ACC112 (cell line): ENCODE measurements around the gene ALK.

Source experiments
- H2AFZ ChIP-seq: fragments of 200-600 bp; sonication (generic); one replicate; pipeline ENCODE4 v1.6.0; 2017; ENCODE audit warnings: antibody characterized with exemption, low read length; ENCODE audit not compliant: unreplicated experiment
- H3K27ac ChIP-seq: fragments of 200-600 bp; sonication (generic); 2 replicates; pipeline ENCODE4 v1.5.1; 2014; ENCODE audit warnings: low read depth, mild to moderate bottlenecking, antibody characterized with exemption, low read length, moderate library complexity
- H3K27me3 ChIP-seq: fragments of 200-600 bp; sonication (generic); 2 replicates; pipeline ENCODE4 v1.6.1; 2014; ENCODE audit warnings: mild to moderate bottlenecking, antibody characterized with exemption, low read length, moderate library complexity, mixed read lengths; ENCODE audit not compliant: insufficient read depth
- H3K36me3 ChIP-seq: fragments of 200-600 bp; sonication (generic); 2 replicates; pipeline ENCODE4 v1.6.1; 2016; ENCODE audit warnings: mild to moderate bottlenecking, antibody characterized with exemption, low read length, moderate library complexity, mixed read lengths; ENCODE audit not compliant: insufficient read depth
- H3K4me1 ChIP-seq: fragments of 200-600 bp; sonication (generic); one replicate; pipeline ENCODE4 v1.6.1; 2016; ENCODE audit warnings: low read length, mixed read lengths; ENCODE audit not compliant: insufficient read depth, unreplicated experiment, control insufficient read depth
- H3K4me3 ChIP-seq: fragments of 200-600 bp; sonication (generic); 2 replicates; pipeline ENCODE4 v1.5.1; 2014; ENCODE audit warnings: mild to moderate bottlenecking, low read depth, low read length
- H3K79me2 ChIP-seq: fragments of 200-600 bp; sonication (generic); one replicate; pipeline ENCODE4 v1.6.0; 2016; ENCODE audit warnings: low read length; ENCODE audit not compliant: control insufficient read depth, unreplicated experiment, insufficient read depth

ALK gene

GRCh38 chr2:29910465-29910864 lies 10.9 kb downstream of the ALK start:
- Histone ChIP-seq H3K36me3 (no peaks in the 10 kb centered on the region), H3K79me2 (no peaks in the 10 kb centered on the region), H3K4me1 (no peaks in the 10 kb centered on the region), H3K4me3 (no peak overlapping the region), H2AFZ (no peak overlapping the region), H3K27ac (no peak overlapping the region), H3K27me3 (peaks cover 24% of the 10 kb centered on the region)

DNA sequence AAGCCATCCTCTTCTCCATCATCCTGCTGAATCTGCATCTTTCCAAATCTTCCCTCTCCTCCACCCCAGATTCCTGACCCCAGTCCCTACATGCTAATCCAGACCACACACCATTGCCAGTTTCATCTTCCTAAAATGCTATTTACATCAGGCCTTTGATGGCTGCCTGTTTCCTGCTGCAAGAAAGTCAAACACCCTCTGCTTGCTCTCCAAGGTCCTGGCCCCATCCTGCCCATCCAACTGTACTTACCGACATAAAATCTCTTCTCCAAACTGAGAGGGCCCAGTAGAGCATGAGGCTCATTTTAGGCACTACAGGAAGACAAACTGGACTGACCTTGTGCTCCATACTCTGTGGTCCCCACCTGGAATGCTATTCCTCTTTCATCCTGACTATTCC lies 19.0 kb downstream of the ALK start:
- peaks cover 66% of the 10 kb centered on the region for H3K27me3 ChIP-seq
- H3K4me1 ChIP-seq: no peaks in the 10 kb centered on the region

GRCh38 chr2:29900971-29901633 lies 20.3 kb downstream of the ALK start:
- Histone ChIP-seq H3K4me3 (no peak overlapping the region), H3K27me3 (peaks cover 73% of the 10 kb centered on the region), H3K27ac (no peak overlapping the region), H2AFZ (no peak overlapping the region), H3K79me2 (no peaks in the 10 kb centered on the region), H3K36me3 (no peaks in the 10 kb centered on the region), H3K4me1 (no peaks in the 10 kb centered on the region)

More for the DNA sequence above, 19.0 kb downstream of the ALK start:
- H3K4me3 ChIP-seq: no peak overlapping the region
- no peak overlapping the region for H2AFZ ChIP-seq
- H3K79me2 ChIP-seq: no peaks in the 10 kb centered on the region
- H3K27ac ChIP-seq: no peak overlapping the region
- no peaks in the 10 kb centered on the region for H3K36me3 ChIP-seq

DNA sequence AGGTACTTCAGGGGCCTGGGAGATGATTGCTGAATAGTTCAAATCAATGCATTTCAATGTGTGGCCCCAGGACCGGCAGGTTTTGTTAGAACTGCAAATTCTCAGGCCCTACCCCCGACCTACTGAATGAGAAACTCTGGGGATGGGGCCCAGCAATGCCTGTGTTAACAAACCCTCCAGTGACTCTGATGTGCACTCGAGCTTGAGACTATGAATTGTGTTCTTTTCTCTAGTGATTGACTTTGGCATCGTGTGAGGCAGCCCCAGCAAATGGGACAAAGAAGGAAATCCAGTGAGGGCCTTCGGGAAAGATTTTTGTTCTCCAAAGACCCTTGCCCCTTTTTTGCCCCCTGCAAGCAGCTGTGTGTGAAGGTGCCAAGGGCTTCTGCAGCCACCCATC lies 22.4 kb downstream of the ALK start:
- Histone ChIP-seq H3K27me3 (peaks cover 68% of the 10 kb centered on the region), H3K4me1 (no peaks in the 10 kb centered on the region), H3K27ac (no peak overlapping the region), H2AFZ (no peak overlapping the region), H3K79me2 (no peaks in the 10 kb centered on the region), H3K4me3 (no peak overlapping the region), H3K36me3 (no peaks in the 10 kb centered on the region)

DNA sequence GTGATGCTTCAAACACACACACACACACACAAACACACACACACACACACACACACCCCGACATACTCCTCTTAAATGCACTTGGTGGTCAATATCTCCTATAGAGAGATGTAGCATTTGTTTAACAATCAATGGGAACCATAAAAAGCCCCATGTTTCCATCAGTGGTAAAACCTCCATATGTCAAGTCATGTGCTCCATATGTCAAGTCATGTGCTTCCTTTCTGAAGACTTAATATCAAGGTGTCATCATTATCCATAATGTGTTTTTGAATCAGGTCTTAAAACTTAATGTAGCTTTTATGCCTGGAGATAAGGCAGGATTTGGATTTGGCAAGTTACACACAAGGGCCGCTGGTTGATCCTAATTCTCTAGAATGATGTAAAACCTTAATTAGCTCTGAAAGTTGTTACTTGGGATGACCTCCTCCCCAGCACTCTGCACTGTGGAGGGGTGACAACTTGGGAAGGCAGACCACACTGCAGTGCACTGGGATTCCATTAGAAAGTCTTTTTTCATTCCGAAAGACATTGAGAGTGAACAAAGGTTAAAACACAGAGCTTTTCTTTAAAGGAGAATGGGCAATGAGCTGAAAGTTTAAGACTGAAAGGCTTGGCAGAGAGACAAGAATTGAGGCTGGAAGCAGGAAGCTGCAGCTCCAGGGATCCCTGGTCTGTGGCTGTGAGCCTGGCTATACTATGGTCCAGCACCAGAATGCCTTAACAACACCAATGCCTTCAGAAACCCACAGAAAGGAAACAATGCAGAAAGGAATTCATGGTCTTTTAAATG lies 26.4 kb downstream of the ALK start:
- Histone ChIP-seq H3K79me2 (no peaks in the 10 kb centered on the region), H3K27ac (no peak overlapping the region), H3K4me3 (no peak overlapping the region), H3K36me3 (no peaks in the 10 kb centered on the region), H3K27me3 (peaks cover 33% of the 10 kb centered on the region), H2AFZ (no peak overlapping the region), H3K4me1 (no peaks in the 10 kb centered on the region)

DNA sequence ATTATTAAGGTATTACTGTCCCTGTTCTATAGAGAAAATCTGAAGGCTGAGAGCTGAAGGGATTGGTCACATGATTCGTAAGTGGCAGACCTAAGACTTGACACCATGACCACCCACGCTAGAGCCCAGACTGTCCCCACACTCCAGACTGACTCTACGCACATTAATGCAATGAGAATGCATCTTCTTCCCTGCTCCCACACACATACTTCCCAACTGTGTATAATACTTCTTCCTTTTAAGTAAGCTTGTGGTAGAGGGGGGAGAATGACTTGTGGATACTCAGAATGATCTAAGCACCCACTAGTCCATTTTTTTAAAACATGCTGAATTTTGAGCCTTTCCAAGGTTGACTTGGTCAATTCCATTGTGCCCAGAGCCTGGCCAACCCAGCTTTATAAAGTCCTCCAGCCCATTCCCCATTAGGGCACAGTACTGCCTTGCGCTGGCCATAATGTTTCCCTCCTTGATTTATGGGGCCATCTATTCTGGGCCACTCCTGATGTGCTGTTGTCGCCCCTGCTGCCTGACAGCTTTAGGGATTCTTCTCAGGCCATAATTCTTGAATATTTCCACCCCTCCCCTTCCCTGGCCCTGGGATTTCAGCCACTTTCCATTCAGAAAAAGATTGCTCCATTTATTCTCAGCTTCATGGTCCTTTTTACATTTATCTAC lies 28.7 kb downstream of the ALK start:
- H2AFZ ChIP-seq: no peak overlapping the region

GRCh38 chr2:29881089-29881730 lies 40.2 kb downstream of the ALK start:
- Histone ChIP-seq H3K27me3 (0 out of 2 replicates have a peak, but pooled peaks cover 8% of the 10 kb centered on the region), H3K27ac (no peak overlapping the region), H2AFZ (no peak overlapping the region), H3K36me3 (no peaks in the 10 kb centered on the region), H3K79me2 (no peaks in the 10 kb centered on the region), H3K4me1 (no peaks in the 10 kb centered on the region), H3K4me3 (no peak overlapping the region)

More for the DNA sequence above, 28.7 kb downstream of the ALK start:
- Histone ChIP-seq H3K79me2 (no peaks in the 10 kb centered on the region), H3K4me1 (no peaks in the 10 kb centered on the region), H3K27ac (no peak overlapping the region), H3K36me3 (no peaks in the 10 kb centered on the region), H3K27me3 (peaks cover 21% of the 10 kb centered on the region; the same call in 1 of the 2 replicates), H3K4me3 (no peak overlapping the region)

DNA sequence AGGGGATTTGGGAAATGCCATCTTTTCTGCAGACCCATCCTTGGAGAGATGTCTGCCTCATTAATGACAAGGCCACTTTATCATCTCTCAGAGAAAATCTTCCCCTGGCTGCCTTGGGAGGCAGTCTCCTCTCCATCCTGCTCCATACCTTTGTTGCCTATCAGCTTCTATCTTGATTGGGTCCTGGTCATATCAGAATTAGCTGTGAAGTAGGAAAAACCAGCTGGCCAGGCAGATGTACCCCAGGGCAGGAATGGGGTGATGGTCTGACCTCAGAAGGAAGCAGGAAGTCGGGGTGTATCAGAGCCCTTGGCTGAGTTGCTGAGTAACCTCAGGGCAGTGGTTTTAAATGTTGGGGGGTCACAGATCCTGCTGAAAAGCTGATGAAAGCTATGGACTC lies 41.3 kb downstream of the ALK start:
- H3K27ac ChIP-seq: no peak overlapping the region
- no peaks in the 10 kb centered on the region for H3K36me3 ChIP-seq
- no peak overlapping the region for H2AFZ ChIP-seq
- no peaks in the 10 kb centered on the region for H3K79me2 ChIP-seq
- H3K27me3 ChIP-seq: 0 out of 2 replicates have a peak, but pooled peaks cover 8% of the 10 kb centered on the region
- H3K4me3 ChIP-seq: no peak overlapping the region
- H3K4me1 ChIP-seq: no peaks in the 10 kb centered on the region

DNA sequence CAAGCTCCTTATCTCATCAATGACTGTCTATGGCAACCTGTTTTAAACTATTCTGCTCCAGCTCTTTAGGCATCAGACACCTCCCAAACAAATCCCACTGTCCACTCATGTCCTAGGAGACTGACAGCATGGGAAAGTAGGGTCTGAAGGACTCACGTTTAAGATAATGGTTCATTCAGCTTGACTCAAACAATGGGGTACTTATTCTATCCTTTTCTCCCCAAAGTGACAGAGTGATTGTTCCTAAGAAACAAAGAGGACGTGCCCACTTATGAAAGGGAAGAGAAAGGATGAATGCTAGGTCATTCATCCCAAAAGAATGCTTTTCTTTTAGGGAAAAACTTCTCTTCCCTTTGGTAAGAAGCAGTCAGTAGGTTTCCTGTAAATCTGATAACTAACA lies 41.9 kb downstream of the ALK start:
- H3K27me3 ChIP-seq: 0 out of 2 replicates have a peak, but pooled peaks cover 8% of the 10 kb centered on the region
- no peaks in the 10 kb centered on the region for H3K79me2 ChIP-seq
- H2AFZ ChIP-seq: no peak overlapping the region
- H3K27ac ChIP-seq: no peak overlapping the region
- no peaks in the 10 kb centered on the region for H3K4me1 ChIP-seq
- H3K4me3 ChIP-seq: no peak overlapping the region
- no peaks in the 10 kb centered on the region for H3K36me3 ChIP-seq

DNA sequence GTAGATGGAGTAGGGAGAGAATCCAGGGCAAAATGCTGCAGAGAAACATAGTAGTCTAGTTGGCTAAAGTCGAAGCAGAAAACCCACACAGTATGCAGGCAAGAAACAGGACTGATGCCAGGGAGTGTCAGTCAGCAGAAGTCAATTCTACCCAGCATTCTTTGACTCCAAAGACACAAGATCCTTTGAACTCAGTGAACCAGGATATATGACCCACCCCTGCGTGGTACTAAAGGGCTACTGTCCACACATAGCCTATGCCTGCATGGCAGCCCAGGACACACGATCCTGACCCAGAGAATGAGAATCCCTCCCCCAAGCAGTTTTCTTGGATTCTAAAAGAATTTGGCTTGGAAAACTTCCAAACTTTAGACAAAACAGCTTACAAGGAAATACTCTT lies 42.5 kb downstream of the ALK start:
- 0 out of 2 replicates have a peak, but pooled peaks cover 8% of the 10 kb centered on the region for H3K27me3 ChIP-seq
- no peaks in the 10 kb centered on the region for H3K36me3 ChIP-seq
- no peak overlapping the region for H2AFZ ChIP-seq

More for the DNA sequence above, 42.5 kb downstream of the ALK start:
- Histone ChIP-seq H3K27ac (no peak overlapping the region), H3K79me2 (no peaks in the 10 kb centered on the region), H3K4me1 (no peaks in the 10 kb centered on the region), H3K4me3 (no peak overlapping the region)
